ENCODE results near the gene ARSA.
"Not testable (repeated sequence)": the region's sequence is repeated elsewhere in the genome, so short reads cannot be mapped to it uniquely, and the experiment has no call there.

Gene ARSA

GRCh38 chr22:50670513-50670912, 42.6 kb upstream of the ARSA start:
- Mint-ChIP-seq H3K9me3 (no peaks in the 10 kb centered on the region), H3K4me1 (peaks cover 11% of the 10 kb centered on the region), H3K27ac (no peak overlapping the region), H3K36me3 (no peaks in the 10 kb centered on the region), H3K4me3 (no peak overlapping the region), H3K27me3 (peaks cover 39% of the 10 kb centered on the region)
- ATAC-seq (ENCODE audit: low read depth) (no peak), DNase-seq (ENCODE audit: low spot score in 2 of 2) (no peak)

GRCh38 chr22:50665738-50666137, 37.8 kb upstream of the ARSA start:
- peaks cover 16% of the 10 kb centered on the region for H3K27me3 Mint-ChIP-seq
- no peaks in the 10 kb centered on the region for H3K36me3 Mint-ChIP-seq
- H3K4me3 Mint-ChIP-seq: no peak overlapping the region
- no peaks in the 10 kb centered on the region for H3K9me3 Mint-ChIP-seq
- DNase-seq (ENCODE audit: low spot score in 2 of 2) (no peak), ATAC-seq (ENCODE audit: low read depth) (peak; percentile 37)
- H3K27ac Mint-ChIP-seq: no peak overlapping the region
- no peaks in the 10 kb centered on the region for H3K4me1 Mint-ChIP-seq

- DNase-seq (ENCODE audit: low spot score in 2 of 2) (no peak), ATAC-seq (ENCODE audit: low read depth) (no peak)
- Mint-ChIP-seq H3K4me3 (no peak overlapping the region), H3K27ac (no peak overlapping the region), H3K36me3 (no peaks in the 10 kb centered on the region), H3K27me3 (peaks cover 12% of the 10 kb centered on the region), H3K9me3 (no peaks in the 10 kb centered on the region), H3K4me1 (no peaks in the 10 kb centered on the region)
These were observed 37.3 kb upstream of the ARSA start for GRCh38 chr22:50665212-50665611.

DNA sequence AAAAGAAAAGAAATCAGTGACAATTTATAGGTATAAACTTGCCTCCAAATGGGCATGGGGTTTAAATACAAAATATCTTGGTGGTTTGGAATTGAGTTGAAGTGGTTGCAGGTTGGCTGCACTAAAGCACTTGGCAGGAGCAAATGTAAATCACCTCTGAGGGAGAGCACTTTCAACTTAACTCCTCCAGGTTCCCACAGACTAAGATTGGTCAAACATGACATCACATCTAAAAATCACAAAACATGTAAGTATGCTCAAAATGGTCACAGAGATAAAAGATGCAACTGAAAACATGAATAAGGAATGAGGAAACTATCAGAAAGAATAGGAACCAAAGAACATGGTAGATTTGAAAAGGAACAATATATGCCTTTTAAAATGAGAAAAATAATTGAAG, 32.4 kb upstream of the ARSA start:
- no peak for ATAC-seq (ENCODE audit: low read depth)
- no peak overlapping the region for H3K4me3 Mint-ChIP-seq
- no peaks in the 10 kb centered on the region for H3K4me1 Mint-ChIP-seq
- H3K36me3 Mint-ChIP-seq: no peaks in the 10 kb centered on the region
- no peak for DNase-seq (ENCODE audit: low spot score in 2 of 2)
- H3K9me3 Mint-ChIP-seq: no peaks in the 10 kb centered on the region
- H3K27ac Mint-ChIP-seq: no peak overlapping the region
- peaks cover 17% of the 10 kb centered on the region for H3K27me3 Mint-ChIP-seq

- peaks cover 17% of the 10 kb centered on the region for H3K27me3 Mint-ChIP-seq
- not testable (repeated sequence) for H3K4me3 Mint-ChIP-seq; ATAC-seq (ENCODE audit: low read depth); H3K27ac Mint-ChIP-seq; H3K36me3 Mint-ChIP-seq; H3K9me3 Mint-ChIP-seq; H3K4me1 Mint-ChIP-seq; DNase-seq (ENCODE audit: low spot score in 2 of 2)
These were observed 31.8 kb upstream of the ARSA start for GRCh38 chr22:50659711-50660110.

DNA sequence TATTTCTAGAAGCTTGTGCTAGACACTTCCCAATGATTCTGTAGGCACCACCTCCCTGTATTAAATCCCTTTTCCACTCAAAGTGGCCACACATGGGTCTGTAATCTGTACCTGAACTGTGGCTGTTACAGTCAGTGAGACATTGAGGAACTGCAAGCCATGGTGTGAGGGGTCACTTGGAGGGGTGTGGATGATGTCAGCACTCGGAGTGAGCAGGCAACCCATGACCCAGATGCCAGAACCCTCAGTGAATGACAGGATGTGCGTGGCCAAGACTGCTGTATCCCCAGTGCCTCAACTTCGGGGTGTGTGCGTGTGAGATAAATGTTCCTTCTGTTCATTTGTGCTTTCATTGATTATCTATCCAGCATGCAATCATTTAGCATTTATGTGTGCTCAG, 30.0 kb upstream of the ARSA start:
- Mint-ChIP-seq H3K9me3 (no peaks in the 10 kb centered on the region), H3K27ac (no peak overlapping the region), H3K4me1 (no peaks in the 10 kb centered on the region), H3K4me3 (no peak overlapping the region), H3K36me3 (no peaks in the 10 kb centered on the region), H3K27me3 (peaks cover 15% of the 10 kb centered on the region)
- ATAC-seq (ENCODE audit: low read depth) (no peak), DNase-seq (ENCODE audit: low spot score in 2 of 2) (no peak)

DNA sequence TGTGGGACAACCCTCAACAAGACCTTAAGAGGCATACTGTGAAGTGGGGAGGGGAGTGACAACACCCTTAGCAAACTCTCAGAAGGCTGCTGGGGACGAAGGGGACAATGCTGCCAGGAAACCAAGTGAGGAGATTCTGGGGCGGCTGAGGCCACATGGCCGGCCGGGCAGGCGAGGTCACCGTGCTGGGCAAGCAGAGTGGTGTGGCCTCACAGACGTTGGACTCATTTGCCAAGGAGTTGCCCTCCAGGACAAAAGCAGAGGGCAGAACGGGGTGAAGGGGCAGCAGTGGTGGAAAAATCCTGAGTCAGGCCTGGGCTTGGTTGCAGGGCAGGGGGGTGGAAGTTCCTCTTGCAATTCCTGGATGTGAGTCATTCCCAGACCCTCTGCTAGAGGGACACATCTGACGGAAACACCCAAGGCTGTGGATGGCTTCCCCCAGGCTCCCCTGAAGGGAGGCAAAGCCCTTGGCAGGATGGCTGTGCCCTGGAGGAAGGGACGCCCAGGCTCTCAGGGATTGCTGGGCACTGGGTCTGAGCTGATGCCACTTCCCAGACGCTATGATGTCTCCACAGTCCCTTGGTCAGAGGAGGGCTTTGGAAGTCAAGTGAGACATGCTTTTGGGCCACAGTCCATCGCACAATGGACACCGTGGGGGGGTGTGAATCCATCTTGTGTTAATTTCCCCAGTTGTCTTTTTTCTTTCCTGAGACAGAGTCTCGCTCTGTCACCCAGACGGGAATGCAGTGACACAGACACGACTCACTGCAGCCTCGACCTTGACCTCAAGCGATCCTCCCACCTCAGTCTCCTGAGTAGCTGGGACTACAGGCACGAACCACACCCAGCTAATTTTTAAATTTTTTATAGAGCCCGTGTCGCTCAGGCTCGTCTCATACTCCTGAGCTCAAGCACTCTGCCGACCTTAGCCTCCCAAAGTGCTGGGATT, 28.4 kb upstream of the ARSA start:
- no peaks in the 10 kb centered on the region for H3K4me1 Mint-ChIP-seq
- no peak for DNase-seq (ENCODE audit: low spot score in 2 of 2)
- no peaks in the 10 kb centered on the region for H3K36me3 Mint-ChIP-seq
- H3K4me3 Mint-ChIP-seq: no peak overlapping the region
- H3K9me3 Mint-ChIP-seq: no peaks in the 10 kb centered on the region
- no peak for ATAC-seq (ENCODE audit: low read depth)
- no peak overlapping the region for H3K27ac Mint-ChIP-seq
- peaks cover 15% of the 10 kb centered on the region for H3K27me3 Mint-ChIP-seq

DNA sequence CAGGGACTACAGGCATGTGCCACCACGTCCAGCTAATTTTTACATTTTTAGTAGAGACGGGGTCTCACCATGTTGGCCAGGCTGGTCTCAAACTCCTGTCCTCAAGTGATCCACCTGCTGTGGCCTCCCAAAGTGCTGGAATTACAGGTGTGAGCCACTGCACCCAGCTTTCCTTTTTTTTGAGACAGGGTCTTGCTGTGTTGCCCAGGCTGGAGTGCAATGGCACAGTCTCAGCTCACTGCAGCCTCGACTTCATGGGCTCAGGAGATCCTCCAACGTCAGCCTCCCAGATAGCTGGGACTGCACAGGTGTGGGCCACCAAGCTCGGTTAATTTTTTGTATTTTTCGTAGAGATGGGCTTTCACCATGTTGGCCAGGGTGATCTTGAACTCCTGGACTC, 26.7 kb upstream of the ARSA start:
- not testable (repeated sequence) for ATAC-seq (ENCODE audit: low read depth)

DNA sequence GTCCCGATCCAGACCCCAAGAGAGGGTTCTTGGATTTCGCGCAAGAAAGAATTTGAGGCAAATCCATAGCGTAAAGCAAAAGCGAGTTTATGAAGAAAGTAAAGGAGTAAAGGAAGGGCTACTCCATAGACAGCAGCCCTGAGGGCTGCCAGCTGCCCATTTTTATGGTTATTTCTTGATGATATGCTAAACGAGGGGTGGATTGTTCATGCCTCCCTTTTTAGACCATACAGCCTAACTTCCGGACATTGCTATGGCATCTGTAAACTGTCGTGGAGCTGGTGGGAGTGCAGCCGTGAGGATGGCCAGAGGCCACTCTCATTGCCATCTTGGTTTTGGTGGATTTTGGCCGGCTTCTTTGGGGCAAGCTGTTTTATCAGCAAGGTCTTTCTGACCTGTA, 25.3 kb upstream of the ARSA start:
- Mint-ChIP-seq H3K36me3 (peaks cover 3% of the 10 kb centered on the region), H3K27ac (no peak overlapping the region), H3K4me3 (no peak overlapping the region), H3K9me3 (peaks cover 5% of the 10 kb centered on the region), H3K4me1 (no peaks in the 10 kb centered on the region), H3K27me3 (peaks cover 14% of the 10 kb centered on the region)
- no peak for DNase-seq (ENCODE audit: low spot score in 2 of 2)
- no peak for ATAC-seq (ENCODE audit: low read depth)

More for the DNA sequence above, 26.7 kb upstream of the ARSA start:
- not testable (repeated sequence) for DNase-seq (ENCODE audit: low spot score in 2 of 2); H3K27ac Mint-ChIP-seq; H3K4me3 Mint-ChIP-seq; H3K4me1 Mint-ChIP-seq; H3K36me3 Mint-ChIP-seq; H3K9me3 Mint-ChIP-seq
- peaks cover 13% of the 10 kb centered on the region for H3K27me3 Mint-ChIP-seq

- not testable (repeated sequence) for ATAC-seq (ENCODE audit: low read depth); H3K4me1 Mint-ChIP-seq; H3K27ac Mint-ChIP-seq; H3K36me3 Mint-ChIP-seq; H3K9me3 Mint-ChIP-seq; DNase-seq (ENCODE audit: low spot score in 2 of 2); H3K4me3 Mint-ChIP-seq
- H3K27me3 Mint-ChIP-seq: peaks cover 22% of the 10 kb centered on the region
These were observed 15.8 kb upstream of the ARSA start for GRCh38 chr22:50643821-50644101.

GRCh38 chr22:50643021-50643820, 15.3 kb upstream of the ARSA start:
- DNase-seq (ENCODE audit: low spot score in 2 of 2); H3K27ac Mint-ChIP-seq; H3K4me3 Mint-ChIP-seq; H3K36me3 Mint-ChIP-seq; ATAC-seq (ENCODE audit: low read depth); H3K4me1 Mint-ChIP-seq; H3K9me3 Mint-ChIP-seq: not testable (repeated sequence)
- peaks cover 22% of the 10 kb centered on the region for H3K27me3 Mint-ChIP-seq

DNA sequence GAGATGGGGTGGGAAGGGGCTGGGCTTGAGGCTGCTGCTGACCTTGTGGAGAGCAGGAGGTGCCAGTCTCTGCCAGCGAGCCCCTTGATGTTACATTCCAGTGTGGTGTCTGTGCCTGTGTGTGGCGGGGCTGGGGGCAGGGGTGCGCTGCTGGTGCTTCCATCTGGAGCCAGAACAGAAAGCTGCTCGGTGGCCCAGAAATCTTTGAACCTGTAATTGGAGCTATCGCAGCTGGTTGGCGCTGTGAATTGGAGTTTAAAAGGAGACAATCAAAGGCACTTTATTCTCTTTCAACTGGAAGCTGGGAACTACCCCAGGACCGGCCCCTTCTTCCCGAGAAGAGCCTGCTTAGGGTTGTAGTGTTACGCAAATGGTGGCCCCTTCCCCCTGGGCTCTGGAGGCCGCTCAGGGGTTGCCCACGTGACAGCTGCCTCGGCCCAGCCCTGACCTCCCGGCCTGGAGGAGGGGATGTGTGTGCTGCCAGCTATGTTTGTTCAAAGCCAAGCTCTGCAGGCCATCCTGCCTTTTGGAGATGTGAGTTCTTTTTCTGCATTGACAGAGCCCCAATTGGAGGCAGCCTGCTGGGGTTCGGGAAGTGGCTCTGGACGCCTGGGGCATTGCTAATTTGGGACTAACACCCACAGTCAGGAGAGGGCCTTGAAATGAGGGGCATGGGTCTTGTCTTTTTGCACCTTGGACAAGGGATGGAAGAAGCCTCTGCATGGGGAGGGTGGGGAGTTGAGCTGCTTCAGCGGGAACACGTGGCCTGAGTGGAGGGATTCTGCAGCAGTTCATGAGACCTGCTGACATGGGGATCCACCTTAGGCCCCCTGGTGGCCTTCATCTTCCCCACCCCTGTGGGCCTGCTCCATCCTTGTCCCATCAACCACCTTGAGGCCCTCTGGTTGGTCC, 14.0 kb upstream of the ARSA start:
- Mint-ChIP-seq H3K27ac (no peak overlapping the region), H3K9me3 (no peaks in the 10 kb centered on the region)
- ATAC-seq (ENCODE audit: low read depth): no peak

DNA sequence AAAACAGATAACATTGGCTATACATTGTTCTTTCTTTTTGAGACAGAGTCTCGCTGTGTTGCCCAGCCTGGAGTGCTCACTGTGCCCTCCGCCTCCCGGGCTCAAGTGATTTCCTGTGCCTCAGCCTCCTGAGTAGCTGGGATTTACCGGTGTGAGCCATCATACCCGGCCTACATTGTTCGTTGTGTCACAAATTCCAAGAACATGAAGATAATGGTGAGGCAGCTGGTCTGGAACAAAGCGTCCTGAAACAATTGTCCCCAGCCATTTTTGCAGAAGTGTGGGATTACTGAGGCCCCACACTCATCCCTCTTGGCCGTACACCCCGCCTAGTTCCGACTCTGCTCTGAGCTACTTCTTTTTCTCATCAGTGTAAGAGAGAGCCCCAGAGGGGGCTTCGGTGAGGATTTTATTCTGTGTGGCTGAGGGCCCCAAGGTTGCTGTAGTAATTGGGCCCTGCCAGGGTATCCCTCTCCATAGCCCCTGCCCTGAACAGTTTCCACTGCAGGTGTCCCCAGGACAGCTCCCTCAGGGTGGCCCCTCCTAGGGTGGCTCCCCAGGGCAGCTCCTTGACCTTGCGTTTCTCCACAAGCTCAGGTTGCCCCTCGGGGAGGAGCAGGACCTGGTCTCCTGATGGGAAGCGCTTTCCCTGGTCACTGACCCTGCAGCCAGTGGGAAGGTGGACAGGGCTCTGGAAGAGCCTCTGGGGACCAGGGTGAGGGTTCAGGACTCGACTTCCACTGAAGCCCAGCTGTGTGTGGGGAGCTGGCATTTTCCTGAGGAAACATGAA, 13.1 kb upstream of the ARSA start:
- Mint-ChIP-seq H3K4me3 (no peak overlapping the region), H3K4me1 (no peaks in the 10 kb centered on the region), H3K36me3 (no peaks in the 10 kb centered on the region), H3K9me3 (no peaks in the 10 kb centered on the region), H3K27ac (no peak overlapping the region), H3K27me3 (peaks cover 22% of the 10 kb centered on the region)
- DNase-seq (ENCODE audit: low spot score in 2 of 2) (no peak), ATAC-seq (ENCODE audit: low read depth) (no peak)

More for the DNA sequence above, 14.0 kb upstream of the ARSA start:
- no peaks in the 10 kb centered on the region for H3K36me3 Mint-ChIP-seq
- no peaks in the 10 kb centered on the region for H3K4me1 Mint-ChIP-seq
- H3K27me3 Mint-ChIP-seq: peaks cover 22% of the 10 kb centered on the region
- DNase-seq (ENCODE audit: low spot score in 2 of 2): no peak
- no peak overlapping the region for H3K4me3 Mint-ChIP-seq
